Fibroblast of the aortic adventitia (primary cell): ENCODE results near the gene DENND6B. TPM values are rescaled to one million over a fixed set of nuclear protein-coding genes. Genes with fewer than 3 reads are reported as not detected.
"Not testable (repeated sequence)": the region's sequence is repeated elsewhere in the genome, so short reads cannot be mapped to it uniquely, and the experiment has no call there.

Experiments
- DNase-seq: peaks from one replicate; pipeline ENCODE4 v3.0.0-alpha.2; 2010; ENCODE audit warnings: low read depth
- H3K4me3 ChIP-seq: 2 replicates; pipeline ENCODE4 v1.5.1; 2011; ENCODE audit warnings: low read depth, mild to moderate bottlenecking, control low read depth, low read length, moderate library complexity
- CTCF ChIP-seq: IDR thresholded peaks from 2 replicates; pipeline ENCODE4 v1.5.1; 2011; ENCODE audit warnings: mild to moderate bottlenecking, low read length, control low read depth, inconsistent platforms; ENCODE audit not compliant: insufficient read depth
- total RNA-seq: library from RNA; depleted of rRNA; stranded (reverse); fragments of >200 nt; gene quantifications from 2 replicates; pipeline ENCODE4 v1.2.3, GENCODE V29; 2012; ENCODE audit warnings: low replicate concordance

DENND6B gene
- total RNA-seq, 1 donor, result 4.3 TPM

GRCh38 chr22:50275181-50276055, 51.4 kb downstream of the DENND6B start:
- no peak for TF ChIP-seq CTCF
- no peak for DNase-seq

GRCh38 chr22:50274771-50275170, 52.0 kb downstream of the DENND6B start:
- no peak for DNase-seq
- TF ChIP-seq CTCF, result no peak
- no peak overlapping the region for H3K4me3 ChIP-seq

More at GRCh38 chr22:50275181-50276055, 51.4 kb downstream of the DENND6B start:
- no peak overlapping the region for H3K4me3 ChIP-seq

- H3K4me3 ChIP-seq, result no peak overlapping the region
- peak; percentile 33 for TF ChIP-seq CTCF
- DNase-seq, result peak; percentile 59
These were observed 52.5 kb downstream of the DENND6B start for GRCh38 chr22:50274311-50274710.

- DNase-seq, H3K4me3 ChIP-seq: not testable (repeated sequence)
These were observed 53.0 kb downstream of the DENND6B start for GRCh38 chr22:50273781-50274180.

DNA sequence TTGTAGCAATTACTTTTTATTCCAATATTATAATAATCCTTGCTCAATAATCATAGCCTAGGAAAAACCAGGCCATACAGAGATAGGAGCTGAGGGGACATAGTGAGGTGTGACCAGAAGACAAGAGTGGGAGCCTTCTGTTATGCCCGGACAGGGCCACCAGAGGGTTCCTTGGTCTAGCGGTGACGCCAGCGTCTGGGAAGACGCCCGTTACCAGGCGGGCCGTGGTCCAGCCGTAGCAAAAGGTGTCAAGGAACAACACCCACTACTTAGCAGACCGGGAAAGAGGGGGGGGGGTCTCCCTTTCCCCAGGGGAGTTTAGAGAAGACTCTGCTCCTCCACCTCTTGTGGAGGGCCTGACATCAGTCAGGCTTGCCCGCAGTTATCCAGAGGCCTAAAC, 53.5 kb downstream of the DENND6B start:
- not testable (repeated sequence) for DNase-seq, H3K4me3 ChIP-seq

DNA sequence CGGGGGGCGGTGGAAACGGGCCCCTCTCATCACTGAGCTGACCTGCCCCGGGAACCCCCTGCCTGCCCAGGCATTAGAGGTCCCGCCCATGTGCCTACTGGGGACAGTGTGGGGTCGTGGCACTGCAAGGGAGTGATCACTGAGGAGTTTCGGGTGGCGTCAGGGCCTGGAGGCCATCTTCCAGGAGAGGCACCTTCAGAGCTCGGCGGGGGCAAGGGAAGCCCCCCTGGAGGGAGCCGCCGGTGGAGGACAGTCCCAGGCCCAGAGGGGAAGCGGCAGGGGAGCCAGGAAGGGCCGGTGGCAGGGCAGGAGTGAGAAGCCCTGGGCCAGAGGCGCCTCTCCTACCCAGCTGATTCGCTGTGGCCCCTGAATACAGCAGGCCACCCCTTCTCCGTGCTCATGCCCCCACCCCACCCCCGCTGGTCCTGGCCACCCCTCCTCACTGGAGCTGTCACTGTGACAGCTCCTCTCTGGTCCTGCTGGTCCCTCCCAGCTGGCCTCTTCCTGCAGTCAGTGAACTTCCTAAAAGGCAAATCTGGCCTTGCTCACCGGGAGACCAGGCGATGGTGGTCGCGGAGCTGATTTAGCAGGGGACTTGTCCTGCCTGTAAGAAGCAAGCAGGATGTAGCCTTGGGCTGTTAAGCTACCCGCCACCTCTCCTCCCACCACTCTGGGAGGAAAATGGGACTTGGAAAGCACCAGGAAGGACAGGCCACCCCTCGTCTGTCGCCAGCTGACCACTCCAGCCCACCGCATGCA, 54.6 kb downstream of the DENND6B start:
- TF ChIP-seq CTCF, result no peak
- DNase-seq, result no peak

DNA sequence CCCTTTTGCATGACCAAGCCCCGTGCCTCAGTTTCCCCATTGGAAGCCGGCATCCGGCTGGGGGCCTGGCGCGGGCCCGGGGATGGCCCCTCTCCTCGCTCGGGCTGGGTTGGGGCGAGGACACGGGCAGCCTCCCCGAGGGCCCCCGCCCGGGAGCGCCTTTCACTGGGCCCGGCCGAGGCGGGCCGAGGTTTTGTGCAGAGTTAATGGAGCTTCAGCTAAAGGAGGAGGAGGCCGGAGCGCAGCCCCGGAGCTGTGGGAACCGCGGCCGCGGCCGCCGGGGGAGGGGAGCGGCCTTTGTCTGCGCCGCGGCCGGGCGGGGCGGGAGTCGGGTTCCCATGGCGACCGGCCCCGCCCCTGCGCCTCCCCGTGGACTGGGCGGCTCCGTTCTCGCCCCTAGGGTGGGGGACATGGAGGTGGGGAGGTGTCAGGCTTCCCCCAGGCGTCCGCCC, 55.3 kb downstream of the DENND6B start:
- DNase-seq, result peak; percentile 36
- peak overlapping the region; percentile 65 for H3K4me3 ChIP-seq
- TF ChIP-seq CTCF, result peak; percentile 7

More for the DNA sequence above, 54.6 kb downstream of the DENND6B start:
- no peak overlapping the region for H3K4me3 ChIP-seq
